H9 (cell line): Measurements from ENCODE around the gene GTF2E1. TPM values are rescaled to one million over a fixed set of nuclear protein-coding genes. Genes with fewer than 3 reads are reported as not detected.

Experiments
- DNase-seq: peaks from one replicate; pipeline ENCODE4 v3.0.0-alpha.2; 2017
- H2AFZ ChIP-seq: one replicate; pipeline ENCODE4 v1.6.1; 2013; ENCODE audit warnings: mild to moderate bottlenecking, low read length, control low read depth, moderate library complexity
- H2AK5ac ChIP-seq: 2 replicates; pipeline ENCODE4 v1.6.1; 2013; ENCODE audit warnings: low read length, control low read depth, mixed read lengths; ENCODE audit not compliant: insufficient read length
- H2BK120ac ChIP-seq: one replicate; pipeline ENCODE4 v1.6.1; 2013; ENCODE audit warnings: low read depth, mild to moderate bottlenecking, low read length, control low read depth, inconsistent platforms; ENCODE audit not compliant: poor library complexity, severe bottlenecking
- H2BK12ac ChIP-seq: 2 replicates; pipeline ENCODE4 v1.6.1; 2013; ENCODE audit warnings: low read length, control low read depth, mixed read lengths, low read depth; ENCODE audit not compliant: insufficient read length
- H2BK15ac ChIP-seq: 2 replicates; pipeline ENCODE4 v1.6.1; 2013; ENCODE audit warnings: low read depth, low read length, control low read depth
- H2BK20ac ChIP-seq: one replicate; pipeline ENCODE4 v1.6.1; 2013; ENCODE audit warnings: low read depth, mild to moderate bottlenecking, low read length, control low read depth, inconsistent platforms; ENCODE audit not compliant: poor library complexity, severe bottlenecking
- H2BK5ac ChIP-seq: 2 replicates; pipeline ENCODE4 v1.6.1; 2013; ENCODE audit warnings: low read length, control low read depth, mixed read lengths; ENCODE audit not compliant: insufficient read length
- H3K14ac ChIP-seq: 2 replicates; pipeline ENCODE4 v1.6.1; 2013; ENCODE audit warnings: low read length, control low read depth; ENCODE audit not compliant: insufficient read depth
- H3K18ac ChIP-seq: 2 replicates; pipeline ENCODE4 v1.6.1; 2013; ENCODE audit warnings: low read depth, mild to moderate bottlenecking, mixed read lengths, low read length, control low read depth; ENCODE audit not compliant: insufficient read length
- H3K23ac ChIP-seq: 2 replicates; pipeline ENCODE4 v1.6.1; 2013; ENCODE audit warnings: low read length, control low read depth, mixed read lengths, low read depth; ENCODE audit not compliant: insufficient read length
- H3K23me2 ChIP-seq: 2 replicates; pipeline ENCODE4 v1.6.1; 2013; ENCODE audit warnings: low read depth, mild to moderate bottlenecking, mixed read lengths, low read length, control low read depth; ENCODE audit not compliant: insufficient read length, poor library complexity, severe bottlenecking
- H3K27ac ChIP-seq: 2 replicates; pipeline ENCODE4 v1.5.1; 2013; ENCODE audit warnings: low read length, control low read depth, mixed read lengths, low read depth; ENCODE audit not compliant: insufficient read length
- H3K27me3 ChIP-seq: 2 replicates; pipeline ENCODE4 v1.6.1; 2013; ENCODE audit warnings: low read length, control low read depth, inconsistent platforms; ENCODE audit not compliant: insufficient read depth
- H3K4ac ChIP-seq: 2 replicates; pipeline ENCODE4 v1.6.1; 2013; ENCODE audit warnings: low read depth, mild to moderate bottlenecking, control low read depth, inconsistent platforms, low read length, moderate library complexity
- H3K4me1 ChIP-seq: 2 replicates; pipeline ENCODE4 v1.6.1; 2013; ENCODE audit warnings: low read length, control low read depth, inconsistent platforms; ENCODE audit not compliant: insufficient read depth
- H3K4me2 ChIP-seq: 2 replicates; pipeline ENCODE4 v1.6.1; 2013; ENCODE audit warnings: low read length, control low read depth, mixed read lengths; ENCODE audit not compliant: insufficient read length, insufficient read depth
- H3K56ac ChIP-seq: 2 replicates; pipeline ENCODE4 v1.6.1; 2013; ENCODE audit warnings: low read depth, mild to moderate bottlenecking, mixed read lengths, low read length, control low read depth; ENCODE audit not compliant: insufficient read length
- H3K79me1 ChIP-seq: 2 replicates; pipeline ENCODE4 v1.6.1; 2013; ENCODE audit warnings: low read depth, mild to moderate bottlenecking, moderate library complexity, low read length, control low read depth, inconsistent platforms; ENCODE audit not compliant: insufficient read depth, poor library complexity, severe bottlenecking
- H3K79me2 ChIP-seq: 2 replicates; pipeline ENCODE4 v1.6.1; 2013; ENCODE audit warnings: low read length, control low read depth, inconsistent platforms; ENCODE audit not compliant: insufficient read depth
- H3K9ac ChIP-seq: 2 replicates; pipeline ENCODE4 v1.6.1; 2013; ENCODE audit warnings: low read length, control low read depth, mixed read lengths; ENCODE audit not compliant: insufficient read length; ENCODE audit errors: extremely low read depth
- H3K9me3 ChIP-seq: one replicate; pipeline ENCODE4 v1.6.1; 2013; ENCODE audit warnings: low read depth, low read length, inconsistent platforms; ENCODE audit not compliant: control insufficient read depth
- H3T11ph ChIP-seq: one replicate; pipeline ENCODE4 v1.6.1; 2013; ENCODE audit warnings: mild to moderate bottlenecking, low read length, control low read depth, inconsistent platforms
- H4K20me1 ChIP-seq: one replicate; pipeline ENCODE4 v1.6.1; 2013; ENCODE audit not compliant: control insufficient read depth, insufficient read length, insufficient read depth
- H4K5ac ChIP-seq: 2 replicates; pipeline ENCODE4 v1.6.1; 2013; ENCODE audit warnings: low read depth, mild to moderate bottlenecking, mixed read lengths, low read length, control low read depth; ENCODE audit not compliant: insufficient read length
- H4K8ac ChIP-seq: replicated peaks from 2 replicates; pipeline ENCODE4 v1.6.1; 2013; ENCODE audit warnings: low read length, control low read depth, mixed read lengths, low read depth; ENCODE audit not compliant: insufficient read length
- H4K91ac ChIP-seq: 2 replicates; pipeline ENCODE4 v1.6.1; 2013; ENCODE audit warnings: low read depth, mild to moderate bottlenecking, moderate library complexity, mixed read lengths, low read length, control low read depth; ENCODE audit not compliant: insufficient read length
- H3K27ac Mint-ChIP-seq, 3 experiments: 2 replicates in 2 of 3; 3 replicates in 1 of 3; pipeline ENCODE4 v1.8.0; 2020 to 2021; ENCODE audit warnings: mixed read lengths in 3 of 3, mild to moderate bottlenecking in 1 of 3, moderate library complexity in 1 of 3
- H3K27me3 Mint-ChIP-seq: 2 replicates; pipeline ENCODE4 v1.8.0; 2021; ENCODE audit warnings: low read depth, mild to moderate bottlenecking, moderate library complexity, mixed read lengths
- H3K36me3 Mint-ChIP-seq, 3 experiments: 2 replicates in 2 of 3; 3 replicates in 1 of 3; pipeline ENCODE4 v1.8.0; 2020 to 2021; ENCODE audit warnings: low read depth in 3 of 3, mixed read lengths in 3 of 3; ENCODE audit not compliant: insufficient read depth in 1 of 3
- H3K4me1 Mint-ChIP-seq, 2 experiments: 2 replicates each; pipeline ENCODE4 v1.8.0; 2020; ENCODE audit warnings: mixed read lengths in 2 of 2
- H3K4me3 Mint-ChIP-seq, 2 experiments: 2 replicates in 1 of 2; 3 replicates in 1 of 2; pipeline ENCODE4 v1.8.0; 2020 to 2021; ENCODE audit warnings: mild to moderate bottlenecking in 2 of 2, mixed read lengths in 2 of 2, moderate library complexity in 1 of 2
- H3K9me3 Mint-ChIP-seq, 2 experiments: 2 replicates in 1 of 2; 3 replicates in 1 of 2; pipeline ENCODE4 v1.8.0; 2020; ENCODE audit warnings: mild to moderate bottlenecking in 2 of 2, mixed read lengths in 2 of 2, moderate library complexity in 1 of 2
- total RNA-seq: library from RNA; stranded (reverse); gene quantifications from 2 replicates; pipeline ENCODE4 v1.2.1, GENCODE V29; 2021
- TF ChIP-seq, protein P1 (sequence below): fragments of 200-600 bp; sonication (generic); conservative IDR thresholded peaks from 3 replicates; pipeline ENCODE4 v1.8.0; 2021; ENCODE audit warnings: antibody characterized with exemption, mild to moderate bottlenecking

The GTF2E1 gene
- total RNA-seq, 1 experiment from 2014 or later = 88.8 TPM

DNA sequence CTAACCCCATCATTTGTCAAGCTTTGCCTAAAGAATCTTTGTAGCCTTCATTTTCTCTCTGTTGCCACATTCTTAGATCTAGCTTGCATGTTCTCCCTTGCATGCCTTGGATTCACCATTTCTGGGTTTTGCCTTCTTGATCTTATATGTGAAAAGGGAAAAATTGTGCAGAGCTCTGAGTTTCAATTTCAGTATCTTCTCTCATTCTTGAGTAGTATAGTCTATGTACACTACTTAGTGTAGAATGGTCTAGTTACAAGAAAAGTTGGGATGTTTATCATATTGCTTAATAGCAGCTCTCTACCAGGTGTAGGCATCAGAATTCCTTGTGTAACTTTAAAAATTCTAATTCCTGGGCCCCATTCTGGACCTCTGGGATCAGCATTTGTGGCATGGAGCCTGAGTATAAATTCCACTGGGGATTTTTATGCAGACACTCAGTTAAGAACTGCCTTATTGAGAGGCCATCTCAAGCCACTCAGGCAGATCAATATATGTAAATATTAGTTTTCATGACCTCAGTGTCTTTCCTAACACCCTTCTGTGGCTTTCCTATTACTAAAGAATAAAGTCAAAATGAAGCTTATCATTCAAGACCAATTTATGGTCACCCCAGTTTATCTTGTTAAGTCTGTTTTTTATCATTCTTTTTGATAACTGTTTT, 23.4 kb downstream of the GTF2E1 start:
- H3T11ph ChIP-seq = no peak overlapping the region
- no peaks in the 10 kb centered on the region for H3K23me2 ChIP-seq
- no peak overlapping the region for H4K8ac ChIP-seq
- H2AFZ ChIP-seq = no peak overlapping the region
- no peaks in the 10 kb centered on the region for H3K79me1 ChIP-seq
- DNase-seq = no peak
- H2BK120ac ChIP-seq = no peak overlapping the region
- no peak overlapping the region for H3K4me3 Mint-ChIP-seq
- H4K91ac ChIP-seq = no peak overlapping the region
- peaks cover 5% of the 10 kb centered on the region for H3K4me1 ChIP-seq
- no peaks in the 10 kb centered on the region for H3K27me3 ChIP-seq
- H3K27me3 Mint-ChIP-seq = no peaks in the 10 kb centered on the region
- no peak overlapping the region; a peak in 2 of 7 replicates for H3K27ac Mint-ChIP-seq
- H3K9me3 ChIP-seq = no peaks in the 10 kb centered on the region
- H2BK5ac ChIP-seq = no peak overlapping the region
- no peaks in the 10 kb centered on the region for H3K9me3 Mint-ChIP-seq
- peaks cover 0 to 3% (median 0%) of the 10 kb centered on the region in 3 experiments; a peak in 3 of 7 replicates for H3K36me3 Mint-ChIP-seq
- H3K9ac ChIP-seq = no peak overlapping the region
- H2BK12ac ChIP-seq = no peak overlapping the region
- peaks cover 46 to 58% of the 10 kb centered on the region in 2 experiments for H3K4me1 Mint-ChIP-seq
- H3K79me2 ChIP-seq = peaks cover 11% of the 10 kb centered on the region; the same call in 1 of the 2 replicates
- TF ChIP-seq, protein P1, sequence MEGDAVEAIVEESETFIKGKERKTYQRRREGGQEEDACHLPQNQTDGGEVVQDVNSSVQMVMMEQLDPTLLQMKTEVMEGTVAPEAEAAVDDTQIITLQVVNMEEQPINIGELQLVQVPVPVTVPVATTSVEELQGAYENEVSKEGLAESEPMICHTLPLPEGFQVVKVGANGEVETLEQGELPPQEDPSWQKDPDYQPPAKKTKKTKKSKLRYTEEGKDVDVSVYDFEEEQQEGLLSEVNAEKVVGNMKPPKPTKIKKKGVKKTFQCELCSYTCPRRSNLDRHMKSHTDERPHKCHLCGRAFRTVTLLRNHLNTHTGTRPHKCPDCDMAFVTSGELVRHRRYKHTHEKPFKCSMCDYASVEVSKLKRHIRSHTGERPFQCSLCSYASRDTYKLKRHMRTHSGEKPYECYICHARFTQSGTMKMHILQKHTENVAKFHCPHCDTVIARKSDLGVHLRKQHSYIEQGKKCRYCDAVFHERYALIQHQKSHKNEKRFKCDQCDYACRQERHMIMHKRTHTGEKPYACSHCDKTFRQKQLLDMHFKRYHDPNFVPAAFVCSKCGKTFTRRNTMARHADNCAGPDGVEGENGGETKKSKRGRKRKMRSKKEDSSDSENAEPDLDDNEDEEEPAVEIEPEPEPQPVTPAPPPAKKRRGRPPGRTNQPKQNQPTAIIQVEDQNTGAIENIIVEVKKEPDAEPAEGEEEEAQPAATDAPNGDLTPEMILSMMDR = no peak
- no peak overlapping the region for H3K18ac ChIP-seq
- no peak overlapping the region for H3K14ac ChIP-seq
- H2AK5ac ChIP-seq = no peak overlapping the region
- H3K4me2 ChIP-seq = no peak overlapping the region
- H3K4ac ChIP-seq = no peak overlapping the region
- no peak overlapping the region for H3K56ac ChIP-seq
- no peak overlapping the region for H4K5ac ChIP-seq
- H2BK20ac ChIP-seq = no peak overlapping the region
- no peaks in the 10 kb centered on the region for H4K20me1 ChIP-seq
- H3K27ac ChIP-seq = no peak overlapping the region
- no peak overlapping the region for H3K23ac ChIP-seq
- no peak overlapping the region for H2BK15ac ChIP-seq
